H1 (cell line): ENCODE measurements around the gene PPP2R2C.

Experiments used
- BCL11A ChIP-seq, 2 experiments: IDR thresholded peaks; one replicate each; pipeline ENCODE4 v1.6.1; 2011; ENCODE audit warnings: low read depth in 2 of 2, low read length in 2 of 2, mild to moderate bottlenecking in 2 of 2
- CHD2 ChIP-seq: IDR thresholded peaks from 2 replicates; pipeline ENCODE4 v1.6.1; 2012; ENCODE audit warnings: low read length, improper control_type of control experiment
- EP300 ChIP-seq, 2 experiments: IDR thresholded peaks; 1 replicate in 1 of 2; 2 replicates in 1 of 2; pipeline ENCODE4 v1.6.1; 2011 to 2012; ENCODE audit warnings: low read depth in 2 of 2, low read length in 2 of 2, mild to moderate bottlenecking in 2 of 2, borderline replicate concordance in 1 of 2, inconsistent platforms in 1 of 2, moderate library complexity in 1 of 2
- EZH2 ChIP-seq: fragments of 200-600 bp; sonication (generic); IDR thresholded peaks from 2 replicates; pipeline ENCODE4 v1.7.1; 2012; ENCODE audit warnings: low read depth, mild to moderate bottlenecking, moderate library complexity, low read length, inconsistent platforms; ENCODE audit not compliant: severe bottlenecking
- GABPA ChIP-seq: IDR thresholded peaks from 2 replicates; pipeline ENCODE4 v1.6.1; 2011; ENCODE audit warnings: mild to moderate bottlenecking, low read length, moderate library complexity, borderline replicate concordance; ENCODE audit not compliant: insufficient read depth
- JUN ChIP-seq: IDR thresholded peaks from 2 replicates; pipeline ENCODE4 v1.6.1; 2011; ENCODE audit warnings: low read depth, mild to moderate bottlenecking, improper control_type of control experiment, low read length
- KDM5A ChIP-seq: fragments of 200-600 bp; IDR thresholded peaks from 2 replicates; pipeline ENCODE4 v1.7.1; 2012; ENCODE audit warnings: mild to moderate bottlenecking, low read length, inconsistent platforms, mixed read lengths
- POLR2A ChIP-seq, 2 experiments: IDR thresholded peaks; 1 replicate in 1 of 2; 2 replicates in 1 of 2; pipeline ENCODE4 v1.6.1; 2011; ENCODE audit warnings: low read depth in 2 of 2, low read length in 2 of 2, mild to moderate bottlenecking in 2 of 2; ENCODE audit errors: control extremely low read depth in 1 of 2
- POLR2AphosphoS5 ChIP-seq: IDR thresholded peaks from 2 replicates; pipeline ENCODE4 v1.6.1; 2011; ENCODE audit warnings: low read depth, low read length
- RNF2 ChIP-seq: fragments of 200-900, 300-1000 bp; sonication (generic); IDR thresholded peaks from 2 replicates; pipeline ENCODE4 v1.7.1; 2016; ENCODE audit warnings: borderline replicate concordance, low read depth, mild to moderate bottlenecking, antibody characterized with exemption, low read length; ENCODE audit not compliant: poor library complexity, severe bottlenecking; ENCODE audit errors: missing control alignments
- SUZ12 ChIP-seq: fragments of 200-600 bp; sonication (generic); IDR thresholded peaks from 2 replicates; pipeline ENCODE4 v1.6.1; 2012; ENCODE audit warnings: mild to moderate bottlenecking, inconsistent platforms, low read length, moderate library complexity, mixed read lengths
- TAF1 ChIP-seq: IDR thresholded peaks from 2 replicates; pipeline ENCODE4 v1.6.1; 2011; ENCODE audit warnings: mild to moderate bottlenecking, low read depth, low read length
- TF ChIP-seq, protein P1 (sequence below), 3 experiments: IDR thresholded peaks; 1 replicate in 2 of 3; 2 replicates in 1 of 3; pipeline versions ENCODE4 v1.5.1 to v1.6.1; 2011; ENCODE audit warnings: low read length in 3 of 3, mild to moderate bottlenecking in 3 of 3, inconsistent platforms in 2 of 3, low read depth in 1 of 3, moderate library complexity in 1 of 3; ENCODE audit not compliant: insufficient read depth in 1 of 3; ENCODE audit errors: control extremely low read depth in 1 of 3

GRCh38 chr4:6313216-6313615 lies 159.2 kb downstream of the PPP2R2C start:
- TF ChIP-seq, protein P1, sequence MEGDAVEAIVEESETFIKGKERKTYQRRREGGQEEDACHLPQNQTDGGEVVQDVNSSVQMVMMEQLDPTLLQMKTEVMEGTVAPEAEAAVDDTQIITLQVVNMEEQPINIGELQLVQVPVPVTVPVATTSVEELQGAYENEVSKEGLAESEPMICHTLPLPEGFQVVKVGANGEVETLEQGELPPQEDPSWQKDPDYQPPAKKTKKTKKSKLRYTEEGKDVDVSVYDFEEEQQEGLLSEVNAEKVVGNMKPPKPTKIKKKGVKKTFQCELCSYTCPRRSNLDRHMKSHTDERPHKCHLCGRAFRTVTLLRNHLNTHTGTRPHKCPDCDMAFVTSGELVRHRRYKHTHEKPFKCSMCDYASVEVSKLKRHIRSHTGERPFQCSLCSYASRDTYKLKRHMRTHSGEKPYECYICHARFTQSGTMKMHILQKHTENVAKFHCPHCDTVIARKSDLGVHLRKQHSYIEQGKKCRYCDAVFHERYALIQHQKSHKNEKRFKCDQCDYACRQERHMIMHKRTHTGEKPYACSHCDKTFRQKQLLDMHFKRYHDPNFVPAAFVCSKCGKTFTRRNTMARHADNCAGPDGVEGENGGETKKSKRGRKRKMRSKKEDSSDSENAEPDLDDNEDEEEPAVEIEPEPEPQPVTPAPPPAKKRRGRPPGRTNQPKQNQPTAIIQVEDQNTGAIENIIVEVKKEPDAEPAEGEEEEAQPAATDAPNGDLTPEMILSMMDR (IDR thresholded peaks at IDR 0.05; ENCODE audit: control extremely low read depth in 1 of 3, insufficient read depth in 1 of 3, low read depth in 1 of 3, low read length in 3 of 3): no peak
- TF ChIP-seq POLR2AphosphoS5: no peak
- TF ChIP-seq JUN: no peak
- TF ChIP-seq GABPA: no peak
- no peak for TF ChIP-seq EP300 (IDR thresholded peaks at IDR 0.05; ENCODE audit: borderline replicate concordance in 1 of 2, low read depth in 2 of 2, low read length in 2 of 2)
- no peak for TF ChIP-seq CHD2
- no peak for TF ChIP-seq SUZ12
- TF ChIP-seq RNF2: no peak
- no peak for TF ChIP-seq POLR2A (IDR thresholded peaks at IDR 0.05; ENCODE audit: control extremely low read depth in 1 of 2, low read depth in 2 of 2, low read length in 2 of 2)
- no peak for TF ChIP-seq TAF1
- no peak for TF ChIP-seq EZH2
- no peak for TF ChIP-seq BCL11A (IDR thresholded peaks at IDR 0.05; ENCODE audit: low read depth in 2 of 2, low read length in 2 of 2)
- no peak for TF ChIP-seq KDM5A
